HCT116 (cell line): ENCODE data around the gene SHKBP1. TPM values are rescaled to one million over a fixed set of nuclear protein-coding genes. Genes with fewer than 3 reads are reported as not detected.

Source experiments
- ATAC-seq: fragments of 200-7000 bp; cut with Tn5 transposase; 2 replicates; pipeline ENCODE4 v1.9.1; 2020; ENCODE audit warnings: mild to moderate bottlenecking, moderate library complexity
- BruUV-seq: library from RNA; stranded (reverse); fragments of 400-500 nt; replicated peaks from 2 replicates; lab custom pipeline; 2021; lab: Mats Ljungman, UMichigan
- CTCF ChIA-PET: fragments of 300-600 bp; sonication (Branson Sonifier 250); formaldehyde crosslinking; loops from one replicate; lab custom pipeline; 2021; ENCODE audit warnings: antibody characterized with exemption; lab: Charles Lee
- POLR2A ChIA-PET: fragments of 300-600, 350-600 bp; sonication (Branson Sonifier 250); formaldehyde crosslinking; loops from one replicate; lab custom pipeline; 2021; ENCODE audit warnings: antibody characterized with exemption; lab: Charles Lee
- RAD21 ChIA-PET, 2 experiments: fragments of 300-600 bp; sonication (Branson Sonifier 250); formaldehyde crosslinking; loops; one replicate each; lab custom pipeline; 2023; ENCODE audit warnings: low total read pairs in 2 of 2; ENCODE audit not compliant: uncharacterized antibody in 2 of 2, unreplicated experiment in 2 of 2, low non-redundant PET in 1 of 2; lab: Charles Lee
- DNase-seq: peaks from one replicate; pipeline ENCODE4 v3.0.0-alpha.2; 2010; ENCODE audit warnings: low read depth, low spot score
- H2AFZ ChIP-seq: fragments of 200-600 bp; shearing (Covaris generic), sonication (generic); 2 replicates; pipeline ENCODE4 v1.6.1; 2017; ENCODE audit warnings: low read depth, mixed run types, mixed read lengths, antibody characterized with exemption, low read length; ENCODE audit not compliant: poor library complexity, severe bottlenecking
- H3K27ac ChIP-seq: 2 replicates; pipeline ENCODE4 v1.5.1; 2012; ENCODE audit warnings: low read depth, low read length
- H3K27me3 ChIP-seq: fragments of 200-600 bp; sonication (generic); 2 replicates; pipeline ENCODE4 v1.6.1; 2016; ENCODE audit warnings: mixed run types, low read length, mixed read lengths; ENCODE audit not compliant: insufficient read depth
- H3K36me3 ChIP-seq, 2 experiments: fragments of 200-500 bp in 1 of 2; fragments of 200-600 bp in 1 of 2; sonication (Bioruptor generic) in 1 of 2; sonication (generic) in 1 of 2; 2 replicates each; pipeline versions ENCODE4 v1.5.1 to v1.6.1; 2014 to 2016; ENCODE audit warnings: low read length in 2 of 2, inconsistent platforms in 1 of 2, mixed read lengths in 1 of 2, mixed run types in 1 of 2; ENCODE audit not compliant: insufficient read depth in 2 of 2, control insufficient read depth in 1 of 2
- H3K4me1 ChIP-seq, 2 experiments: fragments of 200-600 bp in 1 of 2; sonication (generic) in 1 of 2; 2 replicates each; pipeline versions ENCODE4 v1.5.1 to v1.6.1; 2012 to 2017; ENCODE audit warnings: low read length in 2 of 2, inconsistent platforms in 1 of 2, mild to moderate bottlenecking in 1 of 2, mixed read lengths in 1 of 2, mixed run types in 1 of 2, moderate library complexity in 1 of 2; ENCODE audit not compliant: insufficient read depth in 2 of 2, control insufficient read depth in 1 of 2
- H3K4me2 ChIP-seq: fragments of 200-600 bp; sonication (generic); 2 replicates; pipeline ENCODE4 v1.6.1; 2017; ENCODE audit warnings: mixed run types, low read length, mixed read lengths
- H3K4me3 ChIP-seq, 2 experiments: fragments of 200-600 bp in 1 of 2; sonication (generic) in 1 of 2; replicated peaks in 1 of 2; 2 replicates each; pipeline ENCODE4 v1.5.1; 2011 to 2016; ENCODE audit warnings: low read length in 2 of 2, control low read depth in 1 of 2, low read depth in 1 of 2, mild to moderate bottlenecking in 1 of 2, mixed read lengths in 1 of 2, mixed run types in 1 of 2
- H3K79me2 ChIP-seq: fragments of 200-600 bp; sonication (generic); 2 replicates; pipeline ENCODE4 v1.6.1; 2017; ENCODE audit warnings: mild to moderate bottlenecking, mixed run types, low read length, moderate library complexity, mixed read lengths; ENCODE audit not compliant: insufficient read depth
- H3K9ac ChIP-seq: fragments of 200-600 bp; sonication (generic); 2 replicates; pipeline ENCODE4 v1.6.1; 2016; ENCODE audit warnings: low read length, mixed read lengths
- H3K9me2 ChIP-seq: fragments of 200-600 bp; sonication (generic), shearing (Covaris generic); 2 replicates; pipeline ENCODE4 v1.6.1; 2017; ENCODE audit warnings: mixed run types, mild to moderate bottlenecking, moderate library complexity; ENCODE audit not compliant: insufficient read depth
- H3K9me3 ChIP-seq, 2 experiments: fragments of 200-500 bp in 1 of 2; fragments of 200-600 bp in 1 of 2; sonication (Bioruptor generic) in 1 of 2; sonication (generic) in 1 of 2; 2 replicates each; pipeline ENCODE4 v1.6.1; 2014 to 2017; ENCODE audit warnings: low read length in 2 of 2, mixed read lengths in 2 of 2, inconsistent platforms in 1 of 2, low read depth in 1 of 2, mild to moderate bottlenecking in 1 of 2, mixed run types in 1 of 2, moderate library complexity in 1 of 2; ENCODE audit not compliant: control insufficient read depth in 1 of 2, insufficient read depth in 1 of 2
- H4K20me1 ChIP-seq: fragments of 200-600 bp; sonication (generic), shearing (Covaris generic); 2 replicates; pipeline ENCODE4 v1.6.1; 2017; ENCODE audit warnings: mixed run types, mild to moderate bottlenecking, moderate library complexity; ENCODE audit not compliant: insufficient read depth
- ATF3 ChIP-seq: IDR thresholded peaks from 2 replicates; pipeline ENCODE4 v1.6.1; 2012
- CBX3 ChIP-seq: IDR thresholded peaks from 2 replicates; pipeline ENCODE4 v1.6.1; 2012; ENCODE audit warnings: low read depth
- CTCF ChIP-seq, 3 experiments: fragments of 200-600 bp in 1 of 3; sonication (generic) in 1 of 3; IDR thresholded peaks in 2 of 3; conservative IDR thresholded peaks in 1 of 3; 2 replicates each; pipeline ENCODE4 v1.5.1; 2012 to 2017; ENCODE audit warnings: low read depth in 2 of 3, low read length in 2 of 3, antibody characterized with exemption in 1 of 3, borderline replicate concordance in 1 of 3, control low read depth in 1 of 3, mild to moderate bottlenecking in 1 of 3, mixed read lengths in 1 of 3, mixed run types in 1 of 3, moderate library complexity in 1 of 3; ENCODE audit not compliant: insufficient read depth in 1 of 3
- JUND ChIP-seq: IDR thresholded peaks from 2 replicates; pipeline ENCODE4 v1.6.1; 2012
- intact Hi-C: fragments of 100-400 bp; cut with micrococcal nuclease; formaldehyde crosslinking; loops from 2 replicates; pipeline ENCODE4 v1.10.0; 2022
- total RNA-seq: library from RNA; stranded (reverse); gene quantifications from one replicate; pipeline ENCODE4 v1.2.1, GENCODE V29; 2021; ENCODE audit not compliant: unreplicated experiment

SHKBP1 gene
- total RNA-seq, 1 experiment from 2014 or later: 97.4 TPM

- ChIA-PET RAD21 (no interaction called here), POLR2A (no interaction called here), CTCF (interaction anchor here (0.8 kb wide), 1 partner anchor 151 kb away, joined by 3 read pairs; no protein-coding TSS in a partner anchor)
- H3K27me3 ChIP-seq: no peaks in the 10 kb centered on the region
- no peaks in the 10 kb centered on the region for H4K20me1 ChIP-seq
- DNase-seq (no peak), ATAC-seq (peak; percentile 71)
- intact Hi-C loops: no loop called here
- H3K27ac ChIP-seq: no peak overlapping the region
- no peak overlapping the region for H2AFZ ChIP-seq
- no TSS peak for BruUV-seq
- H3K4me2 ChIP-seq: no peak overlapping the region
- TF ChIP-seq CTCF (IDR thresholded peaks at IDR 0.05 in 2 of 3, conservative IDR thresholded peaks at IDR 0.05 in 1 of 3; ENCODE audit: borderline replicate concordance in 1 of 3, insufficient read depth in 1 of 3, low read depth in 2 of 3, low read length in 2 of 3) (peak in 2 of 3 experiments; percentile 61 to 70; a peak in 5 of 6 replicates), CBX3 (no peak), JUND (no peak; the same call in 1 of the 2 replicates)
- no peaks in the 10 kb centered on the region for H3K9me3 ChIP-seq
- no peaks in the 10 kb centered on the region for H3K9me2 ChIP-seq
- H3K4me1 ChIP-seq: peaks cover 10 to 26% of the 10 kb centered on the region in 2 experiments
- H3K4me3 ChIP-seq: no peak overlapping the region
- no peaks in the 10 kb centered on the region for H3K79me2 ChIP-seq
- peaks cover 15 to 20% of the 10 kb centered on the region in 2 experiments; a peak in 3 of 4 replicates for H3K36me3 ChIP-seq
- no peak overlapping the region for H3K9ac ChIP-seq
Observed at GRCh38 chr19:40584007-40584406, 7.3 kb downstream of the SHKBP1 start.

GRCh38 chr19:40585241-40585981 is 8.7 kb downstream of the SHKBP1 start:
- peaks cover 11 to 28% of the 10 kb centered on the region in 2 experiments for H3K4me1 ChIP-seq
- H3K36me3 ChIP-seq: peaks cover 11 to 16% of the 10 kb centered on the region in 2 experiments; a peak in 3 of 4 replicates
- ChIA-PET RAD21 (no interaction called here), CTCF (no interaction called here), POLR2A (interaction anchor here (1.6 kb wide), 1 partner anchor 11 kb away, joined by 3 read pairs; no protein-coding TSS in a partner anchor)
- TF ChIP-seq ATF3: no peak
- no peaks in the 10 kb centered on the region for H3K27me3 ChIP-seq
- H3K9me3 ChIP-seq: no peaks in the 10 kb centered on the region
- H4K20me1 ChIP-seq: no peaks in the 10 kb centered on the region
- H3K79me2 ChIP-seq: no peaks in the 10 kb centered on the region
- BruUV-seq: no TSS peak
- no peak overlapping the region for H3K4me3 ChIP-seq
- ATAC-seq: no peak
- no peak overlapping the region for H3K27ac ChIP-seq
- no peak for DNase-seq
- no peak overlapping the region for H3K9ac ChIP-seq
- H2AFZ ChIP-seq: no peak overlapping the region
- no peak overlapping the region for H3K4me2 ChIP-seq
- H3K9me2 ChIP-seq: no peaks in the 10 kb centered on the region
- intact Hi-C loops: no loop called here
